Keratinocyte (primary cell): ENCODE data around the gene MINK1. TPM values are rescaled to one million over a fixed set of nuclear protein-coding genes. Genes with fewer than 3 reads are reported as not detected.

ENCODE experiments used
- DNase-seq: peaks from one replicate; pipeline ENCODE4 v3.0.0-alpha.2; 2011; ENCODE audit warnings: low read depth, missing footprints, low spot score
- FAIRE-seq: peaks from 2 replicates; lab custom pipeline; 2011; peaks lifted over from hg19 to GRCh38; lab: Jason Lieb, UNC
- H2AFZ ChIP-seq: 2 replicates; pipeline ENCODE4 v1.6.0; 2012; ENCODE audit warnings: low read length, control low read depth, inconsistent platforms; ENCODE audit not compliant: control insufficient read depth
- H3K27ac ChIP-seq: 2 replicates; pipeline ENCODE4 v1.5.1; 2011; ENCODE audit warnings: low read length; ENCODE audit not compliant: control insufficient read depth, insufficient read depth
- H3K27me3 ChIP-seq: 3 replicates; pipeline ENCODE4 v1.6.0; 2011; ENCODE audit warnings: low read length; ENCODE audit not compliant: control insufficient read depth, insufficient read depth; ENCODE audit errors: extremely low read depth
- H3K36me3 ChIP-seq, 2 experiments: 2 replicates in 1 of 2; 3 replicates in 1 of 2; pipeline ENCODE4 v1.5.1; 2011; ENCODE audit warnings: low read length in 2 of 2, mild to moderate bottlenecking in 1 of 2; ENCODE audit not compliant: control insufficient read depth in 2 of 2, insufficient read depth in 2 of 2; ENCODE audit errors: extremely low read depth in 1 of 2
- H3K4me1 ChIP-seq: 3 replicates; pipeline ENCODE4 v1.5.1; 2011; ENCODE audit warnings: low read length; ENCODE audit not compliant: control insufficient read depth, insufficient read depth; ENCODE audit errors: extremely low read depth
- H3K4me2 ChIP-seq: 3 replicates; pipeline ENCODE4 v1.6.0; 2011; ENCODE audit warnings: low read depth, low read length; ENCODE audit not compliant: control insufficient read depth, insufficient read depth; ENCODE audit errors: extremely low read depth
- H3K4me3 ChIP-seq, 3 experiments: fragments of 200-600 bp in 1 of 3; sonication (generic) in 1 of 3; 2 replicates in 2 of 3; 3 replicates in 1 of 3; pipeline ENCODE4 v1.5.1; 2011 to 2016; ENCODE audit warnings: low read length in 3 of 3, mild to moderate bottlenecking in 3 of 3, control low read depth in 2 of 3, inconsistent platforms in 1 of 3, low read depth in 1 of 3, mixed read lengths in 1 of 3, mixed run types in 1 of 3, moderate library complexity in 1 of 3; ENCODE audit not compliant: control insufficient read depth in 2 of 3, insufficient read depth in 2 of 3; ENCODE audit errors: extremely low read depth in 1 of 3
- H3K79me2 ChIP-seq: 2 replicates; pipeline ENCODE4 v1.6.0; 2012; ENCODE audit warnings: low read length; ENCODE audit not compliant: control insufficient read depth, insufficient read depth
- H3K9ac ChIP-seq: 3 replicates; pipeline ENCODE4 v1.6.0; 2011; ENCODE audit warnings: low read length; ENCODE audit not compliant: control insufficient read depth, insufficient read depth; ENCODE audit errors: extremely low read depth
- H3K9me1 ChIP-seq: 3 replicates; pipeline ENCODE4 v1.6.0; 2011; ENCODE audit warnings: low read length; ENCODE audit not compliant: control insufficient read depth, insufficient read depth; ENCODE audit errors: extremely low read depth
- H3K9me3 ChIP-seq: 2 replicates; pipeline ENCODE4 v1.5.1; 2012; ENCODE audit warnings: low read depth, low read length; ENCODE audit not compliant: control insufficient read depth
- H4K20me1 ChIP-seq: 3 replicates; pipeline ENCODE4 v1.6.0; 2011; ENCODE audit warnings: low read length; ENCODE audit not compliant: control insufficient read depth, insufficient read depth; ENCODE audit errors: extremely low read depth
- CTCF ChIP-seq, 3 experiments: IDR thresholded peaks in 1 of 3; conservative IDR thresholded peaks in 1 of 3; optimal IDR thresholded peaks in 1 of 3; 2 replicates in 2 of 3; 3 replicates in 1 of 3; pipeline versions ENCODE3 to v1.5.1; 2011; ENCODE audit warnings: low read length in 3 of 3, mild to moderate bottlenecking in 3 of 3, moderate library complexity in 2 of 3, control low read depth in 1 of 3, inconsistent platforms in 1 of 3; ENCODE audit not compliant: insufficient read depth in 2 of 3; ENCODE audit errors: extremely low read depth in 1 of 3
- EZH2 ChIP-seq: IDR thresholded peaks from one replicate; pipeline ENCODE4 v1.6.1; 2012; ENCODE audit warnings: inconsistent platforms, mild to moderate bottlenecking, low read length, moderate library complexity
- dilution Hi-C: fragments of 300-500 bp; cut with MboI; formaldehyde crosslinking; loops from one replicate; pipeline ENCODE4 v1.7.0; 2020; ENCODE audit warnings: low sequenced_read_pairs; ENCODE audit not compliant: extremely low pct_ligation_motif_present
- polyA plus RNA-seq, 5 experiments: library from polyadenylated mRNA; depleted of rRNA in 3 of 5; stranded (reverse) in 3 of 5; stranded (forward) in 1 of 5; unstranded in 1 of 5; fragments of >200 nt; gene quantifications; 1 replicate in 1 of 5; 2 replicates in 3 of 5; 3 replicates in 1 of 5; pipeline versions ENCODE4 v1.2.1 to v1.2.3, GENCODE V29; 2011 to 2012; ENCODE audit warnings: missing spikeins in 2 of 5, low read depth in 1 of 5, low replicate concordance in 1 of 5

The MINK1 gene
- polyA plus RNA-seq, 1 donor (not counting 4 experiments of a cell fraction or from before 2014, with no cell fraction given) = 82.8 TPM

- peak overlapping the region in 2 of 3 experiments; percentile 64 to 72 for H3K4me3 ChIP-seq
- H3K27ac ChIP-seq = no peak overlapping the region
- FAIRE-seq (no peak), DNase-seq (no peak)
- TF ChIP-seq EZH2 = no peak
- peak in 1 of 3 experiments; percentile 54 for TF ChIP-seq CTCF (optimal IDR thresholded peaks at IDR 0.05 in 1 of 3, IDR thresholded peaks at IDR 0.05 in 1 of 3, conservative IDR thresholded peaks at IDR 0.05 in 1 of 3; ENCODE audit: extremely low read depth in 1 of 3, insufficient read depth in 2 of 3, low read length in 3 of 3)
- H3K9ac ChIP-seq = no peak overlapping the region
- no peaks in the 10 kb centered on the region for H3K27me3 ChIP-seq
- H3K79me2 ChIP-seq = peaks cover 4% of the 10 kb centered on the region
- dilution Hi-C loops = no loop called here
- H3K4me2 ChIP-seq = peak overlapping the region; percentile 86
- H2AFZ ChIP-seq = no peak overlapping the region
- no peaks in the 10 kb centered on the region for H4K20me1 ChIP-seq
- H3K36me3 ChIP-seq = peaks cover 15 to 16% of the 10 kb centered on the region in 2 experiments
- no peaks in the 10 kb centered on the region for H3K9me1 ChIP-seq
- no peaks in the 10 kb centered on the region for H3K9me3 ChIP-seq
- peaks cover 15% of the 10 kb centered on the region for H3K4me1 ChIP-seq
These were observed 24.8 kb upstream of the MINK1 start for GRCh38 chr17:4808378-4808767.

DNA sequence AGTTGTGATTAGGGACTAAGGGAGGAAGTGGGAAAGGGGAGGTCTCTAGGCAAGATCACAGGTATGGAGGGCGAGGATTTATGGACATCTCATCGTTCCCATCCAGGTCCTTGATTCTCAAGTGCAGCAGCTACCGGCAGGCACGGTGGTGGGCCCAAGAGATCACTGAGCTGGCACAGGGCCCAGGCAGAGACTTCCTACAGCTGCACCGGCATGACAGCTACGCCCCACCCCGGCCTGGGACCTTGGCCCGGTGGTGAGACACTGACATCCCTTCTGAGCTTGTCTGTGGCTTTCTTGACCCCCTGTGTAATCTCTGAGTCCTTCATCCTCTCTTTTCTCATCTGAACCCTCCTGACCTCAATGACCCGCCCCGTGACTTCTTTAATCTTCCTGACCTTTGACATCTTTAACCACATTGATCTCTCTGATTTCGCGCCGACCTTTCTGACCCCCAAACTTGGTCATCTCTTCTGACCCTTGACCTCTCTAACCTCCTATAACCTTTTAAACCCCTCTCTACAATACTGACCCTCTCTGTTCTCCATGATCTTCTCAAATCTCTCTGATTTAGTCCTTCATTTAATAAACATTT lies 22.3 kb upstream of the MINK1 start:
- dilution Hi-C loops = no loop called here
- peaks cover 22 to 24% of the 10 kb centered on the region in 2 experiments for H3K36me3 ChIP-seq
- FAIRE-seq (no peak), DNase-seq (no peak)
- H3K4me1 ChIP-seq = peaks cover 15% of the 10 kb centered on the region
- TF ChIP-seq EZH2 (no peak), CTCF (optimal IDR thresholded peaks at IDR 0.05 in 1 of 3, IDR thresholded peaks at IDR 0.05 in 1 of 3, conservative IDR thresholded peaks at IDR 0.05 in 1 of 3; ENCODE audit: extremely low read depth in 1 of 3, insufficient read depth in 2 of 3, low read length in 3 of 3) (no peak)
- H3K79me2 ChIP-seq = peaks cover 4% of the 10 kb centered on the region
- no peaks in the 10 kb centered on the region for H3K9me1 ChIP-seq
- no peak overlapping the region for H3K27ac ChIP-seq
- H2AFZ ChIP-seq = no peak overlapping the region
- H3K4me3 ChIP-seq = no peak overlapping the region
- no peak overlapping the region for H3K4me2 ChIP-seq
- H3K9ac ChIP-seq = no peak overlapping the region
- H3K9me3 ChIP-seq = no peaks in the 10 kb centered on the region
- H4K20me1 ChIP-seq = no peaks in the 10 kb centered on the region
- no peaks in the 10 kb centered on the region for H3K27me3 ChIP-seq
